Measurements from ENCODE around the gene UCMA. TPM values are rescaled to one million over a fixed set of nuclear protein-coding genes. Genes with fewer than 3 reads are reported as not detected.
"Not testable (repeated sequence)": the region's sequence is repeated elsewhere in the genome, so short reads cannot be mapped to it uniquely, and the experiment has no call there.

The UCMA gene
- total RNA-seq, 1 donor from 2014 or later = not detected

DNA sequence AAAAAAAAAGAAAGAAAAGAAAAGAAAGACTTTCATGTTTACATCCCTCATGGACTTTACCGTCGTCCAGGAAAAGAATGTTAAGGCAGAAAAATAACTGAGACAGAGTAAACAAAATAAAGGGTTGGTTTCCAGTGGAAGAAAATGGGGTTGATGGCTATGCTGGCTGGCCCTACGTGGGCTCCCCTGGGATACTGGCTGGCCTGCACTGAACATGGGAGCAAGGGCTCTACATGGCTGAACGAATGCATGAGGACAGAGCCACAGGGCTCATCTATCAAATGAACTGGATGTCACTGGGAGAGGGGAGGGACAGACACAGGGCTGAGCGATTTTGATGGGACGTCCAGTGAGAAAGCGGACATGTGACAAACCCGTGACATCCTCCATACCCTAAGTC is 2.5 kb upstream of the UCMA start:
- H3K4me1 Mint-ChIP-seq (ENCODE audit: low read depth, unreplicated experiment) = peaks cover under 1% of the 10 kb centered on the region
- no peak overlapping the region for H3K9ac ChIP-seq (ENCODE audit: low read length)
- H3K36me3 Mint-ChIP-seq (ENCODE audit: low read depth, unreplicated experiment) = no peaks in the 10 kb centered on the region
- peaks cover 5% of the 10 kb centered on the region for H3K27me3 ChIP-seq (ENCODE audit: insufficient read depth, low read length)
- no peak overlapping the region for H3K27ac ChIP-seq (ENCODE audit: low read depth, low read length)
- H3K9me3 Mint-ChIP-seq (ENCODE audit: unreplicated experiment) = no peaks in the 10 kb centered on the region
- no peak overlapping the region for H2AFZ ChIP-seq (ENCODE audit: low read depth, low read length)
- no peak overlapping the region for H3K4me3 ChIP-seq (ENCODE audit: insufficient read depth, low read depth, low read length)
- no peak overlapping the region for H3K27ac Mint-ChIP-seq (ENCODE audit: unreplicated experiment)
- H3K4me2 ChIP-seq (ENCODE audit: low read length) = no peak overlapping the region
- H3K9me3 ChIP-seq (ENCODE audit: insufficient read depth, low read depth, low read length) = no peaks in the 10 kb centered on the region
- H3K36me3 ChIP-seq (ENCODE audit: insufficient read depth, low read length) = no peaks in the 10 kb centered on the region
- TF ChIP-seq, protein P1, sequence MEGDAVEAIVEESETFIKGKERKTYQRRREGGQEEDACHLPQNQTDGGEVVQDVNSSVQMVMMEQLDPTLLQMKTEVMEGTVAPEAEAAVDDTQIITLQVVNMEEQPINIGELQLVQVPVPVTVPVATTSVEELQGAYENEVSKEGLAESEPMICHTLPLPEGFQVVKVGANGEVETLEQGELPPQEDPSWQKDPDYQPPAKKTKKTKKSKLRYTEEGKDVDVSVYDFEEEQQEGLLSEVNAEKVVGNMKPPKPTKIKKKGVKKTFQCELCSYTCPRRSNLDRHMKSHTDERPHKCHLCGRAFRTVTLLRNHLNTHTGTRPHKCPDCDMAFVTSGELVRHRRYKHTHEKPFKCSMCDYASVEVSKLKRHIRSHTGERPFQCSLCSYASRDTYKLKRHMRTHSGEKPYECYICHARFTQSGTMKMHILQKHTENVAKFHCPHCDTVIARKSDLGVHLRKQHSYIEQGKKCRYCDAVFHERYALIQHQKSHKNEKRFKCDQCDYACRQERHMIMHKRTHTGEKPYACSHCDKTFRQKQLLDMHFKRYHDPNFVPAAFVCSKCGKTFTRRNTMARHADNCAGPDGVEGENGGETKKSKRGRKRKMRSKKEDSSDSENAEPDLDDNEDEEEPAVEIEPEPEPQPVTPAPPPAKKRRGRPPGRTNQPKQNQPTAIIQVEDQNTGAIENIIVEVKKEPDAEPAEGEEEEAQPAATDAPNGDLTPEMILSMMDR (IDR thresholded peaks at IDR 0.05; ENCODE audit: insufficient read depth, low read depth, low read length) = no peak
- TF ChIP-seq EZH2 (IDR thresholded peaks at IDR 0.05; ENCODE audit: insufficient read depth, low read length) = no peak
- no peaks in the 10 kb centered on the region for H3K79me2 ChIP-seq (ENCODE audit: insufficient read depth, low read length)
- no peaks in the 10 kb centered on the region for H3K4me1 ChIP-seq (ENCODE audit: insufficient read depth, low read length)
- H3K27me3 Mint-ChIP-seq (ENCODE audit: low read depth, unreplicated experiment) = peaks cover 12% of the 10 kb centered on the region
- FAIRE-seq (no peak), DNase-seq (ENCODE audit: low read depth) (no peak)
- H3K4me3 Mint-ChIP-seq (ENCODE audit: unreplicated experiment) = no peak overlapping the region
- H4K20me1 ChIP-seq (ENCODE audit: insufficient read depth, low read length) = no peaks in the 10 kb centered on the region

DNA sequence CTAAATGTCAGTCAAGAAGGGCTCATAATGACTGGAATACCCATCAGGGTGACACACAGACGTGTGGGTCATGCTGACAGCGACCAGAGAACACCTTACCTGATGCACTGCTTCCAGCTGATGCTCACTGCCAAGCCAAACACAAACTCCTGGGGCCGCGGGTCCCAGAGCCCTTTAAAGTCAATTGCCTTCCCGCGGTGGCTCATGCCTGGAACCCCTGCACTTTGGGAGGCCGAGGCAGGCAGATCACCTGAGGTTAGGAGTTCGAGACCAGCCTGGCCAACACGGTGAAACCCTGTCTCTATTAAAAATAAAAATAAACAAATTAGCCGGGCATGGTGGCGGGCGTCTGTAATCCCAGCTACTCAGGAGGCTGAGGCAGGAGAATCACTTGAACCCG is 562 bp upstream of the UCMA start:
- H4K20me1 ChIP-seq (ENCODE audit: insufficient read depth, low read length); H3K27me3 ChIP-seq (ENCODE audit: insufficient read depth, low read length); H3K4me1 ChIP-seq (ENCODE audit: insufficient read depth, low read length); H3K36me3 Mint-ChIP-seq (ENCODE audit: low read depth, unreplicated experiment); H3K9ac ChIP-seq (ENCODE audit: low read length); DNase-seq (ENCODE audit: low read depth); H3K79me2 ChIP-seq (ENCODE audit: insufficient read depth, low read length); H3K4me3 Mint-ChIP-seq (ENCODE audit: unreplicated experiment); H3K27ac ChIP-seq (ENCODE audit: low read depth, low read length); H3K4me1 Mint-ChIP-seq (ENCODE audit: low read depth, unreplicated experiment); H3K4me2 ChIP-seq (ENCODE audit: low read length); H3K9me3 Mint-ChIP-seq (ENCODE audit: unreplicated experiment); FAIRE-seq; H3K36me3 ChIP-seq (ENCODE audit: insufficient read depth, low read length); H2AFZ ChIP-seq (ENCODE audit: low read depth, low read length); H3K9me3 ChIP-seq (ENCODE audit: insufficient read depth, low read depth, low read length); H3K27ac Mint-ChIP-seq (ENCODE audit: unreplicated experiment); H3K4me3 ChIP-seq (ENCODE audit: insufficient read depth, low read depth, low read length): not testable (repeated sequence)
- H3K27me3 Mint-ChIP-seq (ENCODE audit: low read depth, unreplicated experiment) = peaks cover 17% of the 10 kb centered on the region

DNA sequence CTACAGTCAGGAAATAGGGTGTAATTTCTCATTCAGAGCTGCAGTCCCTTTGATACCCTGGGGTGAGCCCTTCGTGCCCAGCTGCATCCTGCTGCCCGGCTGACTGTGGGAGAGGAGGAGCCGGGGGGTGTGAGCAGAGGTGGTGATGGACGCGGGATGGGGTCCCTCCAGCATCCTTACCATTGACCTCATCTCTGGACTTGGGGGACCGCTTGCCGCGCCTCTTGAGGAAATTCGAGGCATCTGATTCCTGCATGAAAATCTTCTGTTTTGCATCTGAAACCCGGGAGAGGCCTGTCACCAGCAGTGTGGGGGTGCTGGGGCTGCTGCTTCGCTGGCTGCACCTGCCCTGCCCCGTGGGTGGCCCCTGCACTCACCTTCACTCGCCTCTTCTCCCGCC is 816 bp downstream of the UCMA start:
- no peak for TF ChIP-seq EZH2 (IDR thresholded peaks at IDR 0.05; ENCODE audit: insufficient read depth, low read length)
- TF ChIP-seq, protein P1 (IDR thresholded peaks at IDR 0.05; ENCODE audit: insufficient read depth, low read depth, low read length) = no peak
- Mint-ChIP-seq H3K27me3 (ENCODE audit: low read depth, unreplicated experiment) (peaks cover 25% of the 10 kb centered on the region), H3K9me3 (ENCODE audit: unreplicated experiment) (no peaks in the 10 kb centered on the region), H3K4me1 (ENCODE audit: low read depth, unreplicated experiment) (peaks cover 6% of the 10 kb centered on the region), H3K27ac (ENCODE audit: unreplicated experiment) (no peak overlapping the region), H3K36me3 (ENCODE audit: low read depth, unreplicated experiment) (no peaks in the 10 kb centered on the region), H3K4me3 (ENCODE audit: unreplicated experiment) (no peak overlapping the region)
- H3K79me2 ChIP-seq (ENCODE audit: insufficient read depth, low read length) = no peaks in the 10 kb centered on the region
- no peak overlapping the region for H3K4me2 ChIP-seq (ENCODE audit: low read length)
- no peak for FAIRE-seq
- no peak overlapping the region for H3K27ac ChIP-seq (ENCODE audit: low read depth, low read length)
- H3K36me3 ChIP-seq (ENCODE audit: insufficient read depth, low read length) = no peaks in the 10 kb centered on the region
- H3K4me1 ChIP-seq (ENCODE audit: insufficient read depth, low read length) = no peaks in the 10 kb centered on the region
- H3K9ac ChIP-seq (ENCODE audit: low read length) = no peak overlapping the region
- H3K4me3 ChIP-seq (ENCODE audit: insufficient read depth, low read depth, low read length) = no peak overlapping the region
- no peaks in the 10 kb centered on the region for H4K20me1 ChIP-seq (ENCODE audit: insufficient read depth, low read length)
- peaks cover 7% of the 10 kb centered on the region for H3K27me3 ChIP-seq (ENCODE audit: insufficient read depth, low read length)
- H3K9me3 ChIP-seq (ENCODE audit: insufficient read depth, low read depth, low read length) = no peaks in the 10 kb centered on the region
- H2AFZ ChIP-seq (ENCODE audit: low read depth, low read length) = no peak overlapping the region
- no peak for DNase-seq (ENCODE audit: low read depth)

All from astrocyte (in vitro differentiated cells and primary cell).